ENCODE data around the gene LSM14A. TPM values are rescaled to one million over a fixed set of nuclear protein-coding genes. Genes with fewer than 3 reads are reported as not detected.
"Not testable (repeated sequence)": the region's sequence is repeated elsewhere in the genome, so short reads cannot be mapped to it uniquely, and the experiment has no call there.

Gene LSM14A
- total RNA-seq, 1 donor from 2014 or later = 95.8 TPM

DNA sequence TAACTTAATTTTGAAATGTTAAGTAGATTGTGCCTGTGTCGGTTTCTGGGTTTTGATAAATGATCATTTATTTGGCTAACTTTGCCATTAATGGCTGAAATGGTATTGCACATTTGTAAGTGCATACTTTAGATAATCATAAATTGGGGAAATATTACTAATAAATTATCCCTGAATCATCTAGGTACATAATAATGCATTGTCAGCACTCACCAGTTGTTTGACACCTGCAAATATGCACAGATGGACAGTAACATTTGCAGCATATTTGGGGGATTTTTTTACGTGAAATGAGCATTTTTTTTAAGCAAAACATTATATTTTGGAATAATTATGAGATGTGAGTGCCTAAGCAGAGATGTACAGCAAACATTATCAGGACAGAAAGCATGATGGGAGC is 41.0 kb downstream of the LSM14A start:
- Mint-ChIP-seq H3K4me1 (ENCODE audit: low read depth) (peaks cover 21% of the 10 kb centered on the region), H3K4me3 (ENCODE audit: low read depth) (no peak overlapping the region), H3K36me3 (ENCODE audit: low read depth) (peaks cover 62% of the 10 kb centered on the region), H3K9me3 (no peaks in the 10 kb centered on the region), H3K27me3 (ENCODE audit: low read depth) (no peaks in the 10 kb centered on the region), H3K27ac (no peak overlapping the region)
- no peak for DNase-seq (ENCODE audit: low spot score)
- intact Hi-C loops (cut with micrococcal nuclease) = no loop called here

- H3K27ac Mint-ChIP-seq = no peak overlapping the region
- DNase-seq (ENCODE audit: low spot score) = no peak
- peaks cover 26% of the 10 kb centered on the region for H3K4me1 Mint-ChIP-seq (ENCODE audit: low read depth)
- intact Hi-C loops (cut with micrococcal nuclease) = no loop called here
- H3K27me3 Mint-ChIP-seq (ENCODE audit: low read depth) = no peaks in the 10 kb centered on the region
- H3K9me3 Mint-ChIP-seq = no peaks in the 10 kb centered on the region
- H3K4me3 Mint-ChIP-seq (ENCODE audit: low read depth) = no peak overlapping the region
- H3K36me3 Mint-ChIP-seq (ENCODE audit: low read depth) = peaks cover 63% of the 10 kb centered on the region
These were observed 41.7 kb downstream of the LSM14A start for GRCh38 chr19:34214040-34214439.

DNA sequence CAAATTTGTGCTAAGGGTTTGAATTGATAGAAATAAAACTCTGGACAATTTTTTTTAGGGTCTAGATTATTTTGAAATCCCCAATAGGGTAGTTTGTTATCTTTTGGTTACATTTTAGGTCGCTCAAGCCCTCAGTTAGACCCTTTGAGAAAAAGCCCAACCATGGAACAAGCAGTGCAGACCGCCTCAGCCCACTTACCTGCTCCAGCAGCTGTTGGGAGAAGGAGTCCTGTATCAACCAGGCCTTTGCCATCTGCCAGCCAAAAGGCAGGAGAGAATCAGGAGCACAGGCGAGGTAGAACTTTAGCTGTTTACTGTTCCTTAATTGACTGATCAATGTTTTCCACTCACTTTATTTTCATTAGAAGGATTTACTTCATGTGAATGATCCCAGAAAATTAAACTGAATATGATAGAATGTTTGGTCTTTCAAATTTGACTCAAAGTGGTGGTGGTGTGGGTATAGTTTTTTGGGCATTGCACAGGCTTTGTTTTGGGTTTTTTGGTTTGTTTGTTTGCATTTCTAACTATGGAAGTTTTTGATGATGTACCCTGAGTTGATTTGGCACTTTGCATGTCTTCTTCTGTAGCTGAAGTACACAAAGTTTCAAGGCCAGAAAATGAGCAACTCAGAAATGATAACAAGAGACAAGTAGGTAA is 42.8 kb downstream of the LSM14A start:
- H3K4me3 Mint-ChIP-seq (ENCODE audit: low read depth) = no peak overlapping the region
- no peaks in the 10 kb centered on the region for H3K27me3 Mint-ChIP-seq (ENCODE audit: low read depth)
- intact Hi-C loops (cut with micrococcal nuclease) = no loop called here
- no peaks in the 10 kb centered on the region for H3K9me3 Mint-ChIP-seq
- no peak overlapping the region for H3K27ac Mint-ChIP-seq
- H3K36me3 Mint-ChIP-seq (ENCODE audit: low read depth) = peaks cover 66% of the 10 kb centered on the region
- peaks cover 28% of the 10 kb centered on the region for H3K4me1 Mint-ChIP-seq (ENCODE audit: low read depth)
- DNase-seq (ENCODE audit: low spot score) = no peak

GRCh38 chr19:34215666-34216038 is 43.3 kb downstream of the LSM14A start:
- no peak overlapping the region for H3K4me3 Mint-ChIP-seq (ENCODE audit: low read depth)
- DNase-seq (ENCODE audit: low spot score) = no peak
- intact Hi-C loops (cut with micrococcal nuclease) = no loop called here
- no peaks in the 10 kb centered on the region for H3K9me3 Mint-ChIP-seq
- peaks cover 65% of the 10 kb centered on the region for H3K36me3 Mint-ChIP-seq (ENCODE audit: low read depth)
- peaks cover 30% of the 10 kb centered on the region for H3K4me1 Mint-ChIP-seq (ENCODE audit: low read depth)
- no peaks in the 10 kb centered on the region for H3K27me3 Mint-ChIP-seq (ENCODE audit: low read depth)
- no peak overlapping the region for H3K27ac Mint-ChIP-seq

GRCh38 chr19:34216745-34217219 is 44.5 kb downstream of the LSM14A start:
- intact Hi-C loops (cut with micrococcal nuclease); H3K27ac Mint-ChIP-seq; H3K9me3 Mint-ChIP-seq; H3K27me3 Mint-ChIP-seq (ENCODE audit: low read depth); DNase-seq (ENCODE audit: low spot score); H3K4me3 Mint-ChIP-seq (ENCODE audit: low read depth): not testable (repeated sequence)
- H3K4me1 Mint-ChIP-seq (ENCODE audit: low read depth) = peaks cover 35% of the 10 kb centered on the region
- peaks cover 68% of the 10 kb centered on the region for H3K36me3 Mint-ChIP-seq (ENCODE audit: low read depth)

- DNase-seq (ENCODE audit: low spot score) = peak; percentile 57
- peak overlapping the region; percentile 37 for H3K4me3 Mint-ChIP-seq (ENCODE audit: low read depth)
- H3K36me3 Mint-ChIP-seq (ENCODE audit: low read depth) = peaks cover 76% of the 10 kb centered on the region
- H3K9me3 Mint-ChIP-seq = no peaks in the 10 kb centered on the region
- H3K4me1 Mint-ChIP-seq (ENCODE audit: low read depth) = peaks cover 35% of the 10 kb centered on the region
- no peaks in the 10 kb centered on the region for H3K27me3 Mint-ChIP-seq (ENCODE audit: low read depth)
- intact Hi-C loops (cut with micrococcal nuclease) = loop anchor here (2.0 kb wide), 1 partner anchor 47 kb away; no protein-coding TSS in a partner anchor
- peak overlapping the region; percentile 61 for H3K27ac Mint-ChIP-seq
These were observed 45.9 kb downstream of the LSM14A start for GRCh38 chr19:34217952-34218817.

GRCh38 chr19:34218818-34219164 is 46.5 kb downstream of the LSM14A start:
- peak overlapping the region; percentile 61 for H3K27ac Mint-ChIP-seq
- H3K4me1 Mint-ChIP-seq (ENCODE audit: low read depth) = peaks cover 38% of the 10 kb centered on the region
- H3K9me3 Mint-ChIP-seq = no peaks in the 10 kb centered on the region
- H3K36me3 Mint-ChIP-seq (ENCODE audit: low read depth) = peaks cover 76% of the 10 kb centered on the region
- DNase-seq (ENCODE audit: low spot score) = no peak
- no peaks in the 10 kb centered on the region for H3K27me3 Mint-ChIP-seq (ENCODE audit: low read depth)
- intact Hi-C loops (cut with micrococcal nuclease) = loop anchor here (2.0 kb wide), 1 partner anchor 48 kb away; no protein-coding TSS in a partner anchor
- no peak overlapping the region for H3K4me3 Mint-ChIP-seq (ENCODE audit: low read depth)

DNA sequence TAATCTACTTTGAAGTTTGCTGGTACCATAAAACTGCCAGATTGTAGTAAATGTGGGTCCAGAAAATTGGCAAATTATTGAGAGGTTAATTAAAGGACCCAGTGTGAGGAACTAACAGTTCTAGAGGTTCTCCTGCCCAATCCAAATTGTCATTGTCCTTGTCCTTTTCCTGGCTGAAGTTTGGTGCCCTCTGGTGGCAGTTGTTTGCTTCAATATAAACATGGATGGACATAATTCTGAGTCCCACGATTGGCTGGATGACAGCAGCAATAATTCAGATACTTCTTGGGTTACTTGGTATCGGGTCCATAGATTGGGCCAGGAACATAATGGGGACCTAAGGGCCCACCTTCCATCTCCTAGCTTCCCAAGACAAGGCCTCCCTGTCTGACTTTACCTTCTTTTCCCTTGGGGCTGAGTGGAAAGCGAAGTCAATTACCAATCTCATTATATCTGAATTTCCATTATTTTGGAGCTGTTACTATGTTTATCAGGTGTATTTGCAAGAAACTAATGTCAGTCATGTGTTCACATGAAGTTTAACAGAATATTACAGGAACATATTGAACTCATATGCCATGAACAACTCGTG is 48.3 kb downstream of the LSM14A start:
- intact Hi-C loops (cut with micrococcal nuclease) = loop anchor here (10.0 kb wide), 1 partner anchor 54 kb away; no protein-coding TSS in a partner anchor
- Mint-ChIP-seq H3K27me3 (ENCODE audit: low read depth) (no peaks in the 10 kb centered on the region), H3K4me3 (ENCODE audit: low read depth) (no peak overlapping the region), H3K4me1 (ENCODE audit: low read depth) (peaks cover 44% of the 10 kb centered on the region), H3K36me3 (ENCODE audit: low read depth) (peaks cover 81% of the 10 kb centered on the region), H3K27ac (no peak overlapping the region), H3K9me3 (no peaks in the 10 kb centered on the region)
- peak; percentile 24 for DNase-seq (ENCODE audit: low spot score)

- Mint-ChIP-seq H3K36me3 (ENCODE audit: low read depth) (peaks cover 89% of the 10 kb centered on the region), H3K4me3 (ENCODE audit: low read depth) (no peak overlapping the region), H3K27me3 (ENCODE audit: low read depth) (no peaks in the 10 kb centered on the region), H3K9me3 (no peaks in the 10 kb centered on the region), H3K4me1 (ENCODE audit: low read depth) (peaks cover 52% of the 10 kb centered on the region), H3K27ac (no peak overlapping the region)
- DNase-seq (ENCODE audit: low spot score) = no peak
- intact Hi-C loops (cut with micrococcal nuclease) = loop anchor here (10.0 kb wide), 1 partner anchor 52 kb away; no protein-coding TSS in a partner anchor
These were observed 50.1 kb downstream of the LSM14A start for GRCh38 chr19:34222386-34222785.

GRCh38 chr19:34224996-34225658 is 52.8 kb downstream of the LSM14A start:
- H3K27me3 Mint-ChIP-seq (ENCODE audit: low read depth) = no peaks in the 10 kb centered on the region
- intact Hi-C loops (cut with micrococcal nuclease) = loop anchor here (10.0 kb wide), 1 partner anchor 50 kb away; no protein-coding TSS in a partner anchor
- no peak overlapping the region for H3K4me3 Mint-ChIP-seq (ENCODE audit: low read depth)
- H3K9me3 Mint-ChIP-seq = no peaks in the 10 kb centered on the region
- H3K36me3 Mint-ChIP-seq (ENCODE audit: low read depth) = peaks cover 95% of the 10 kb centered on the region
- DNase-seq (ENCODE audit: low spot score) = no peak
- peak overlapping the region; percentile 17 for H3K27ac Mint-ChIP-seq
- H3K4me1 Mint-ChIP-seq (ENCODE audit: low read depth) = peaks cover 48% of the 10 kb centered on the region

- Mint-ChIP-seq H3K4me1 (ENCODE audit: low read depth) (peaks cover 46% of the 10 kb centered on the region), H3K4me3 (ENCODE audit: low read depth) (no peak overlapping the region), H3K27ac (peak overlapping the region; percentile 17), H3K27me3 (ENCODE audit: low read depth) (no peaks in the 10 kb centered on the region), H3K9me3 (no peaks in the 10 kb centered on the region), H3K36me3 (ENCODE audit: low read depth) (peaks cover 92% of the 10 kb centered on the region)
- intact Hi-C loops (cut with micrococcal nuclease) = loop anchor here (10.0 kb wide), 1 partner anchor 49 kb away; no protein-coding TSS in a partner anchor
- no peak for DNase-seq (ENCODE audit: low spot score)
These were observed 53.3 kb downstream of the LSM14A start for GRCh38 chr19:34225659-34226015.

DNA sequence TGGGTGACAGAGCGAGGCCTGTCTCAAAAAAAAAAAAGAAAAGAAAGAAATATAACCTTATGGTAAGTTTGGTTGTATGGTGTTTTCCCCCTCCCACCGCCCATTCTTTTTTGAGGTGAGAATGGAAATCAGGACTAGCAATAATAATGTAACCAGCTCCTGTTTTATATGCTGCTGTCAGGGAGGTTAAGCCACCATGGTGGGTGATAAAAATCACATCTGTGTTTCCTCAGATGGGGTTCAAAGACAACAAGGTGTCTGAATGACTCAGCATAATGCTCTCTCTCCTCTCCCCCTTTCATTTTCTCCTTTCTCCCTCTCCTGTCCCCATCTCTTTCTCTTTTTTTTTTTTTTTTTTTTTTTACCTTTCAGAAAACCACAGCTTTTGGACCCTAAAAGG is 53.7 kb downstream of the LSM14A start:
- H3K27ac Mint-ChIP-seq = no peak overlapping the region
- H3K4me1 Mint-ChIP-seq (ENCODE audit: low read depth) = peaks cover 47% of the 10 kb centered on the region
- intact Hi-C loops (cut with micrococcal nuclease) = loop anchor here (10.0 kb wide), 1 partner anchor 49 kb away; no protein-coding TSS in a partner anchor
- no peak overlapping the region for H3K4me3 Mint-ChIP-seq (ENCODE audit: low read depth)
- no peak for DNase-seq (ENCODE audit: low spot score)
- no peaks in the 10 kb centered on the region for H3K9me3 Mint-ChIP-seq
- H3K36me3 Mint-ChIP-seq (ENCODE audit: low read depth) = peaks cover 92% of the 10 kb centered on the region
- H3K27me3 Mint-ChIP-seq (ENCODE audit: low read depth) = no peaks in the 10 kb centered on the region
